ENCODE results near the gene TYMP. TPM values are rescaled to one million over a fixed set of nuclear protein-coding genes. Genes with fewer than 3 reads are reported as not detected.

TYMP gene
- total and polyA plus RNA-seq, 8 donors: 14.3 to 162 (median 70.2) TPM

DNA sequence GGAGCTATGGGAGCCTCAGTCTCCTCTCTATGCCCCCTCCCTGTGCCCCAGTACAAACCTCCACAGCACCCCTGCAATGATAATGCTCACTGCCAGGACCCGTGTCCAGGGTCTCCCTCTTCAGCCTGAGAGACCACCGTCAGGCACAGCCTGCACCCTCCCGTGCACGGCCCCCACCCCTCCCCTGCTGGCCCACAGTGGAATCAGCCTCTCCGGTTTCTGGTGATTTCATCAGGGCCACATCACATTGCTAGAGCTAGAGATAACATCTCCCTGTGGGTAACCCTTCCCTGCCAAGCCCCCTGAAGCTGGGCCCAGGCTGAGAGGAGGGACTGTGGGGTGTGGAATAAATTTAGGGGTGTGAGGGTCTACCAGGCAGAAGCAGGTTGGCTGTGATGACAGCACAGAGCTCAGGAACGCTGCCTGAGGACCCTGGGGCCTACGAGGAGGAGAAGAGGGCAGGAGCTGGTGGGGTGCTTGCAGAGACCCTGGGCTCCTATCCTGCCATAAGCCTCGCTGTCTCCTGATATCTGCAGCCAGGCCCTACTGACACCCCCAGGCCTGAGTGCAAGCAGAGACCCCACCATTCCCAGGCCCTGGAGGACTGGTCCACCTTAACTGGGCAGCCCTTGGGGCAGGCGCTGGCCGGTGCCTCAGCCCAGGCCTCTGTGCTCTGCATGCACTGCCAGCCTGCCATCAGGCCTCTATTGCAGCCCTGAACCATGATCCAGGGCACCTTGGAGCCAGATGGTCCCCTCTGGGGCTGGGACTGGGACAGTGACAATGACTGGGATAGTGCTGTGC lies 15.9 kb upstream of the TYMP start, which contains the start of gene KLHDC7B:
TSS of gene KLHDC7B (plus strand) at position 378 of the 804 bp plus-strand sequence. CDS start at position 723, 345 bp downstream.
- 47 to 72% (median 63%) methylated on average over 5 to 10 of the region's 10 CpGs for WGBS, 5 donors
- no peak for TF ChIP-seq POLR2AphosphoS5 (IDR thresholded peaks at IDR 0.05)
- TF ChIP-seq POLR2A (IDR thresholded peaks at IDR 0.05): no peak
- no peak for TF ChIP-seq CTCF (IDR thresholded peaks at IDR 0.05)
- no peak for TF ChIP-seq EP300 (IDR thresholded peaks at IDR 0.05)
- peaks cover 17 to 56% (median 37%) of the 10 kb centered on the region in 4 donors for H3K4me1 ChIP-seq
- no peak within 1 kb of the TSS for H3K4me3 ChIP-seq
- H3K27ac ChIP-seq: peak within 1 kb of the TSS; percentile 18 to 98 (median 61)
- intact Hi-C loops (cut with DNase I; ENCODE audit: low total_unique reads): no loop called here
- H3K9me3 ChIP-seq: no peaks in the 10 kb centered on the region
- H3K27me3 ChIP-seq: peaks cover 11 to 72% (median 26%) of the 10 kb centered on the region in 3 donors
- H3K36me3 ChIP-seq: no peaks in the 10 kb centered on the region
- peak in 1 of 2 donors; percentile 9 for DNase-seq

DNA sequence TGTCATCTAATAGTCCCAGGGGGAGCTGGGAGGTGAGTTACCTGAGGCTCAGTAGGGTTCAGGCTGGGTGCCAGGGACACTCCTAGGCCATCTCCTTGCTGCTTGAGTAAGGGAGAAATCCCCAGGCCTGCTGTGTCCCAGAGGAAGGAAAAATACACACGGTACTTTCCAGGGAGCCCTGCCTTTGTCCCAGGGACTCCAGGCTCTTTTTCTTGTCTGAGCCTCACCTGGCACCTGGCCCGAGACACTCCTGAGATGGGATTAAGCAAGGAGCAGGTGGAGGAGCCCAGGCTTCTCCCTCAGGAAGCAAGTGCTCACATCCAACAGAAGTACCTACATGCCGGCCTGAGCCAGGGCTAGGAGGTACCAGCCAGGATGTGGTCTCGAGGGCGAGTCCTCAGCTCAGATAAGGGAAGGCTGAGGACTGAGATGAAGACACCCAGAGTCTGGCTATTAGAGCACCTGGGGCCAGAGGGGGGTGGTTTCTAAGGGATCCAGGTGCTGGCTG lies 15.0 kb upstream of the TYMP start:
- H3K4me3 ChIP-seq: peak overlapping the region in 1 of 4 donors; percentile 34

GRCh38 chr22:50544078-50544745 lies 14.4 kb upstream of the TYMP start:
- peak overlapping the region; percentile 18 to 98 (median 61) for H3K27ac ChIP-seq
- WGBS, 5 donors: 4 to 6% (median 5%) methylated on average over 30 to 52 of the region's 52 CpGs
- peaks cover 26 to 61% (median 41%) of the 10 kb centered on the region in 4 donors for H3K4me1 ChIP-seq
- no peaks in the 10 kb centered on the region for H3K9me3 ChIP-seq
- DNase-seq: peak; percentile 87 to 91
- peak overlapping the region; percentile 13 to 34 (median 23) for H3K4me3 ChIP-seq
- peak in 2 of 3 donors; percentile 33 to 68 for TF ChIP-seq POLR2AphosphoS5 (IDR thresholded peaks at IDR 0.05)
- no peak for TF ChIP-seq EP300 (IDR thresholded peaks at IDR 0.05)
- peak in 5 of 7 experiments; percentile 13 to 63 (median 40) for TF ChIP-seq CTCF (IDR thresholded peaks at IDR 0.05)
- TF ChIP-seq POLR2A (IDR thresholded peaks at IDR 0.05): no peak
- peaks cover 11 to 58% (median 25%) of the 10 kb centered on the region in 3 donors for H3K27me3 ChIP-seq
- intact Hi-C loops (cut with DNase I; ENCODE audit: low total_unique reads): no loop called here
- no peaks in the 10 kb centered on the region for H3K36me3 ChIP-seq

More for the DNA sequence above, 15.0 kb upstream of the TYMP start:
- Histone ChIP-seq H3K4me1 (peaks cover 23 to 65% (median 39%) of the 10 kb centered on the region in 4 donors), H3K9me3 (no peaks in the 10 kb centered on the region), H3K27ac (peak overlapping the region; percentile 18 to 98 (median 61)), H3K27me3 (peaks cover 11 to 64% (median 26%) of the 10 kb centered on the region in 3 donors), H3K36me3 (no peaks in the 10 kb centered on the region)
- intact Hi-C loops (cut with DNase I; ENCODE audit: low total_unique reads): no loop called here
- TF ChIP-seq EP300 (IDR thresholded peaks at IDR 0.05) (no peak), POLR2A (IDR thresholded peaks at IDR 0.05) (no peak), POLR2AphosphoS5 (IDR thresholded peaks at IDR 0.05) (no peak), CTCF (IDR thresholded peaks at IDR 0.05) (no peak)
- peak; percentile 36 to 66 for DNase-seq
- 40 to 60% (median 54%) methylated on average over 5 of the region's 5 CpGs for WGBS, 5 donors

DNA sequence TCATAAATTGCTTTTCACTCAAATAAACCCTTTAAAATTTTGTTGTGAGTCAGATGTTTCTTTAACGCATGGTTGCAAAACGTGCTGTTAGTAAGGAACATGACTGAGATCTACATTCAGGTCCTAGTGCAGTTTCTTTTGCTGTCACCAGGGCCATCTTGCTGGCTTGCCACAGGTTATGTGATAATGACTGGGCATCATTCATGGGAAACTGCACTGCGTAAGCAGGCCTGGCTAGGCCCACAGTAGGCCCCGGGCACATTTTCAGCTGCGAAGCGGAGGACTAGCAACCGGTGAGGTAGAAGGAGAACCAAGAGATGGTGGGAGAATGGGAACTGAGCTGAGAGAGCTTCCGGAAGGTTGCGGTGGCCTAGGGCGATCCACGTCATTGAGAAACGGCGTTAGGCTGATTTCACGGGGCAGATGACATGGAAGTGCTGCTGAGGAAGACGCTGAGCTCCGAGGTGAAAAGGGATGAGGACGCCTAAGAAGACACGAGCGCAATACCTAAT lies 12.7 kb upstream of the TYMP start:
- 83 to 91% (median 86%) methylated on average over 19 of the region's 19 CpGs for WGBS, 5 donors
- H3K9me3 ChIP-seq: no peaks in the 10 kb centered on the region
- intact Hi-C loops (cut with DNase I; ENCODE audit: low total_unique reads): no loop called here
- peak overlapping the region in 3 of 5 donors; percentile 25 to 98 (median 92) for H3K27ac ChIP-seq
- TF ChIP-seq POLR2AphosphoS5 (IDR thresholded peaks at IDR 0.05): no peak
- TF ChIP-seq CTCF (IDR thresholded peaks at IDR 0.05): no peak
- TF ChIP-seq EP300 (IDR thresholded peaks at IDR 0.05): no peak
- no peak for TF ChIP-seq POLR2A (IDR thresholded peaks at IDR 0.05)
- H3K36me3 ChIP-seq: no peaks in the 10 kb centered on the region
- peak in 1 of 2 donors; percentile 15 for DNase-seq
- H3K4me3 ChIP-seq: no peak overlapping the region
- peaks cover 6 to 45% (median 8%) of the 10 kb centered on the region in 3 donors for H3K27me3 ChIP-seq
- peaks cover 17 to 61% (median 37%) of the 10 kb centered on the region in 4 donors for H3K4me1 ChIP-seq
